Superior temporal gyrus (tissue), 1 donor: ENCODE results near the gene USP43.
"Not testable (repeated sequence)": the region's sequence is repeated elsewhere in the genome, so short reads cannot be mapped to it uniquely, and the experiment has no call there.

Experiments
- DNase-seq: peaks from one replicate; pipeline ENCODE4 v3.0.0-alpha.2; 2016; ENCODE audit errors: extremely low spot score

Gene USP43

GRCh38 chr17:9658593-9659211 is 13.4 kb downstream of the USP43 start:
- DNase-seq: peak; percentile 52

- DNase-seq: no peak
Measured at GRCh38 chr17:9661027-9661426, 15.7 kb downstream of the USP43 start.

- DNase-seq: not testable (repeated sequence)
Measured at GRCh38 chr17:9663511-9663910, 18.2 kb downstream of the USP43 start.

GRCh38 chr17:9666461-9667050 is 21.2 kb downstream of the USP43 start:
- no peak for DNase-seq

- no peak for DNase-seq
Measured at GRCh38 chr17:9668517-9668916, 23.2 kb downstream of the USP43 start.

GRCh38 chr17:9669551-9670008 is 24.3 kb downstream of the USP43 start:
- no peak for DNase-seq

- DNase-seq: no peak
Measured at GRCh38 chr17:9670596-9670995, 25.3 kb downstream of the USP43 start.

- DNase-seq: no peak
Measured at GRCh38 chr17:9671559-9671958, 26.2 kb downstream of the USP43 start.

- DNase-seq: no peak
Measured at GRCh38 chr17:9672266-9672665, 26.9 kb downstream of the USP43 start.

- no peak for DNase-seq
Measured at GRCh38 chr17:9672691-9673090, 27.4 kb downstream of the USP43 start.

- no peak for DNase-seq
Measured at GRCh38 chr17:9676084-9676483, 30.8 kb downstream of the USP43 start.

GRCh38 chr17:9676820-9677310 is 31.5 kb downstream of the USP43 start:
- no peak for DNase-seq

GRCh38 chr17:9677411-9677810 is 32.1 kb downstream of the USP43 start:
- DNase-seq: no peak

GRCh38 chr17:9677896-9678295 is 32.6 kb downstream of the USP43 start:
- no peak for DNase-seq

GRCh38 chr17:9684955-9685621 is 39.8 kb downstream of the USP43 start:
- no peak for DNase-seq

GRCh38 chr17:9693755-9694154 is 48.4 kb downstream of the USP43 start:
- DNase-seq: no peak

- no peak for DNase-seq
Measured at GRCh38 chr17:9696279-9697044, 51.1 kb downstream of the USP43 start.

- DNase-seq: no peak
Measured at GRCh38 chr17:9700136-9700535, 54.8 kb downstream of the USP43 start.

- no peak for DNase-seq
Measured at GRCh38 chr17:9700754-9701476, 55.6 kb downstream of the USP43 start.

- DNase-seq: no peak
Measured at GRCh38 chr17:9702482-9702881, 57.2 kb downstream of the USP43 start.

GRCh38 chr17:9702914-9703780 is 57.8 kb downstream of the USP43 start:
- no peak for DNase-seq
